AML-193 (cell line): ENCODE data around the gene A1BG.
"Not testable (repeated sequence)": the region's sequence is repeated elsewhere in the genome, so short reads cannot be mapped to it uniquely, and the experiment has no call there.

Experiments
- DNase-seq, 2 experiments: peaks; one replicate each; lab custom pipeline; 2025; lab: John Stamatoyannopoulos, UW

A1BG gene

DNA sequence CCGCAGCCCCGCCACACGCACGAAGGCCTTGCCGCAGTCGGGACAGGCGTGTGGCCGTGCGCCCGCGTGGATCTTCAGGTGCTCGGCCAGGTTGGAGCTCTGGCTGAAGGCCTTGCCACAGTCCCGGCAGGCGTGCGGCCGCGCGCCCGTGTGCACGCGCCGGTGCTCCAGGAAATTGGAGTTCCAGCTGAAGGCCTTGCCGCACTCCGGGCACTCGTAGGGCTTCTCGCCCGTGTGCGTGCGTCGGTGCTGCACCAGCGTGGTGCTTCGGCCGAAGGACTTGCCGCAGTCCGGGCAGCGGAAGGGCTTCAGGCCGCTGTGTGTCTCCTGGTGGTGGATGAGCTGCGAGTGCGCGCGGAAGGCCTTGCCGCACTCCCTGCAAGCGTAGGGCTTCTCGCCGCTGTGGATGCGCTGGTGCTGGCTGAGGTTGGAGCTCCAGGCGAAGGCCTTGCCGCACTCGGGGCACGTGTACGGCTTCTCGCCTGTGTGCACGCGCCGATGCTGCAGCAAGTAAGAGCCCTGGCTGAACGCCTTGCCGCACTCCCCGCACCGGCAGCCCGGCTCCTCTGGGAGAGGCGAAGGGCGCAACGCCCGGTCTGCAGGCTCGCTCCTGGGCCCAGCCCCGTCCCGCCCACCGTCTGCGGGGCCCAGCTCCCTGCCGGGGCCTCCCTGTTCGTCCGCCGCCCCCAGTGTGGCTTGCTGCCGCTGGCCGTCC lies 3.6 kb upstream of the A1BG start:
- DNase-seq, result no peak

DNA sequence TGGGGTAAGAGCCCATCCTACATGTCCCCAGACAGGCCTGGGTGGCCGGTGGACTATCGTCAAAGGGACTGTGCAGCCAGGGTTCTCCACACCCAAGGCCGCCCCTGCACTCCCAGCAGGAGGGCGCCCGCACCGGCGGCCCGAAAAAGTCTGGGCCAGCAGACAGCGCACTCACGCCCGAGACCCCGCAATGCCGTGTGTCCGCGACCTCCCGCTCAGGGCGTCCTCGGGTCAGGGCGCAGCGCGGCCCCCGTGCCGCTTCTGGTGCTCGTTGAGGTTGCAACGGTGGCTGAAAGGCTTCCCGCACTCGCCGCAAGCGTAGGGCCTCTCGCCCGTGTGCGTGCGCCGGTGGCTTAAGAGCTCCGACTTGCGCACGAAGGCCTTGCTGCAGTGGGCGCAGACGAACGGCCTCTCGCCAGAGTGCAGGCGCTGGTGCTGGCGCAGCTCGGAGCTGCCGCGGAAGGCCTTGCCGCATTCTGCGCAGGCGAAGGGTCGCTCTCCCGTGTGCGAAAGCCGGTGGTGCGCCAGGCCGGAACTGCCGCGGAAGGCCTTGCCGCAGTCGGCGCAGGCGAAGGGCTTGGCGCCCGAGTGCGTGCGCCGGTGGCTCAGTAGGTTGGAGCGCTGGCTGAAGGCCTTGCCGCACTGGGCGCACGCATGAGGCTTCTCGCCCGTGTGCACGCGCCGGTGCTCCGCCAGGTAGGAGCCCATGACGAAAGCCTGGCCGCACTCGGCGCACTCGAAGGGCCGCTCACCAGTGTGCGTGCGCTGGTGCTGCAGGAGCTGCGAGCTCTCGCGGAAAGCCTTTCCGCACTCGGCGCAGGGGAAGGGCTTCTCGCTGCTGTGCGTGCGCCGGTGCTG lies 2.8 kb upstream of the A1BG start:
- no peak for DNase-seq

DNA sequence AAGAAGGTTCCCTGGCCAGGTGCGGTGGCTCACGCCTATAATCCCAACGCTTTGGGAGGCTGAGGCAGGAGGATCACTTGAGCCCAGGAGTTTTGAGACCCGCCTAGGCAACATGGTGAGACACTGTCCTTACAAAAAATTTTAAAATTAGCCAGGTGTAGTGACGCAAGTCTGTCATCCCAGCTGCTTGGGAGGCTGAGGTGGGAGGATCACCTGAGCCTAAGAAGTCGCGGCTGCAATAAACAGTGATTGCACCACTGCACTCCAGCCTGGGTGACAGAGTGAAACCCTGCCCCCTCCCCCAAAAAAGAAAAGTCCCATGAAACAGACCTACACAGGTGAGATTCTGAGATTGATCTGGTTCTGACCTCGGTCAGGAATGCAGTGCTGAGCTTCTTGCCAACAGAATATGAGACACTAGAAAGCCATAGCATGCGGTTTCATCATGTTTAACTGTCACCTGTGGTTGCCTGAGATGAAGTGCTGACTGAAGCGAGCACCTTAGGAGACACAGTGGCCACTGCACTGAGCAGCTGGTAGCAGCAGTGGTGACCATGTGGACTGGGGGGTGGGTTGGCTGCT lies 2.0 kb upstream of the A1BG start:
- DNase-seq, result no peak

DNA sequence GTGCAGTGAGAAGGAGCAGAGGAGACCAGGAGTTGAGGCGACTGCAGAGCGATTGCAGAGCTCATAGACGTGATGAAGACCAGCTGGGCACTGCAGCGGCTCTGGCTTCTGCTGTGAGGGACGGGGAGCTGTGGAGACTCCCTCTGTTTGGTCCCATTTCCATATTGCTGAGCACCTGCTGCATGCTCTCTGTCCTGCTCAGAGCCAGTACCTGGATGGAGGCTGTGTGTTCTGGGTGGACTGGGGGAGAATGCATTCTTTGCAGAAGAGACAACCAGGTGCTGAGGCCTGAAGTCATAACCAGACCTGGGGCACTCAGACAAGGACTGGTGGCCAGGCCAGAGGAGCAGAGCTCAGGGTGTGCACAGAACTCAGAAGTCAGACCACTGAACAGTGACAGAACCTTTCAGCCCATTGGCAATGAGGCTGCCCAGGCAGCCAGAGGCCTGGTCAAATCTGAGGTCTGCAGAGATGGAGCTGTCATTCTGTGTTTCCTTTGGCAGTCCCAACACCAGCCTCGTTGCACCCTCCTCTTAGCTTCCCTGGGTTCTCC lies 1.3 kb upstream of the A1BG start:
- DNase-seq, result no peak

DNA sequence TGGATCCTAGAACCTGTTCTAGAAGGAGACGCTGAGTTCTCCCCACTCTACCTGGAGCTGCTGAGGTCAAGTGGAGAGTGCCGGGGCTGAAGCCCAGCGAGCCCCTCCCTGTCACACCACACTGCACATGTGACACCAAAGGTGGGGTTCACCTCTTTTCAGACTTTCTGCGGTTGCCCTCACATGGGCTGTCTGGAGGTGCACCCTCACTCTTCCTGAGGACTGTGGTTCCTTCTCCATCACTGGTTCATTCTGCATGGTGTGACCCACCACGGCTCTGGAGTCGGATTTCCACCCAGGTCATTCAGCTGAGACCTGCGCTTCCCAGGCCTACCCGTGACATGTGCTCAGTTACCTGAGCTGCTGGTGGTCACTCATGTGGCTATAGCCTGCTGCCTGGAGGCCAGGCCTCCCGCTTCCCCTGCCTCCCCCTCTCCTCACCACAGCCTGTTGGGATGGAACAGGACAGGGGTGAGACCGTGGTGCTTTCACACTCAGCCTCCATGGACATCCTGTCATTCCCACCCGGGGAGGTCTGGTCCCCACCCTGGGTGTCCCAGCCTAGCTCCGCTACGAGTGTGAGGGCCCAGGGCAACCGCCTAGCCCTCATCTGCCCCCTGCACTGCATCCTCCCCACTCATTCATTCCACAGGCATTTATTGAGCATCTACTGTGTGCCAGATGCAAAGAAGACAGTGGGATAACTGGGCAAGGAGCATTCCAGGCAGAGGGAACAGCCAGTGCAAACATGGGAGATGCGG lies 605 bp upstream of the A1BG start:
- no peak for DNase-seq

DNA sequence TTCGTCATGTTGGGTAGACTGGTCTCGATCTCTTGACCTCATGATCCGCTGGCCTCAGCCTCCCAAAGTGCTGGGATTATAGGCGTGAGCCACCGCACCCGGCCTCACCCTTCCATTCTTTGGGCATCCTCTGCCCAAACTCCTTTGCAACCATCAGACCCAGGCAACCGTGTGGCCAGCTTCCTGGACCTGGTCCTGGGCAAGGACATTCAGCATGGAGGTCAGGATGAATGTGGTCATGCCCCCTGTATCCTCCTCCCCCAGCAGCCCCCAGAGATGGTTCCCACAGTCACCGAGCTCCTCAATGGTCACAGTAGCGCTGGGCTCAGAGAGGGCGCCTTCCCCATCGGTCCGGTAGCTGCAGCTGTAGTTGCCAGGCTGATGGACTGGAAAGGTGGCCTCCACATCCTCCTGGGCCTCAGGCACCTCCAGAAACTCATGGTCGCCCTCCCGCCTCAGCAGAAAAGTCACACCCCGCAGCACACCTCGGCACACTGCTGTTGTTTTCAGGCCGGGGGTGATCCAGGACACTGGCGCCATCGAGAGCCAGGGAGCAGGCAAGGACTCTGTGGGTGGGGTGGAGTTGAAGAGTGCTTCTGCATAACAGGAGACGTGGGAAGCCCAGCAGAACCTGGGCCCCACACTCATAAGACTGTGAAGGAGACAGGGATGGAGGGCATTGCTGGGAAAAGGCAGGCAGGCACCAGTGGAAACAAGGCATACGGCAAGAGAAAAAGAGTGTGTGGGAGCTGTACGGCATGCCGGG lies 1.1 kb downstream of the A1BG start:
- no peak for DNase-seq

DNA sequence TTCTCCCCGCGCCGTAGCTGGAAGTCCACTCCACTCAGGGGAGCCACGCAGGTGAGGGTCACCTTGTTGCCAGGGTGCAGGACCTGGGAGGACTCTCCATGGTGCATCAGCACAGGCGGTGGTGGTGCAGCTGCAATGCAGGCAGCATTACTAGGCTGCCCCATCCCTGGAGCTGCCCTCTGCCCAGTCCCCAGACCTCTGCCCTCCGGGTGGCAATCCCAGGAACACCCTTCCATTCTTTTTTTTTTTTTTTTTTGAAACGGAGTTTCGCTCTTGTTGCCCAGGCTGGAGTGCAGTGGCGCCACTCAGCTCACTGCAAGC lies 1.8 kb downstream of the A1BG start:
- DNase-seq, result no peak

DNA sequence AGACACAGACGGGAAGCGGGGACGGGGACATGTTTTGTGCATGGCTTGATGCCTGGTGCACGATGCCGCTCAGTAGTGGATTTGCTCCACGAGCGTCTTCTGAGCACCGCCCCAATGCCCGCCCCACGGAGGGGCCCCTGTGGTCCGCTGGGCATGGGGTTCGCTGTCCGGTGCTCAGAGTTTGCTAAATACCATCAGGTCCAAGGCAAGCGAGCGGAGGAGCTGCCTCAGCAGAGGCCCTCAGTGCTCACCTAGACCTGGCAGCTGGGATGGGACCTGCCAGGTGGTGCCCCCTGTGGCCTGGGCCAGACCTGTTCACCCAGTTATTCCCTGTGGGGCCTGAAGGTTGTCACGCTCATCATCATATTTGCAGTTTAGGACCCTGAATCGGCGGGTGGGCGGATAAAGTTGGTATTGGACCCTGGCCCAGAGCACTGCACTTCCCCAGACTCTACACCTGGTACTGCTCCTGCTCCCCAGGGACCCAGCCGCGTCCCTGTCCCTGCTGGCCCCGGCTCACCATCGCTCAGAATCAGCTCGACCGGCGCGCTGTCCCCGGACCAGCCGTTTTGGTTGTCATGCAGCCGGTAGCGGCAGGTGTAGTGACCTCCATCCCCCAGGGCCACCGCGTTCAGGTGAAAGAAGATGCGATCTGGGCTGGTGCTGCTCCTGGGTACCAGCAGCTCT lies 2.3 kb downstream of the A1BG start:
- DNase-seq, result no peak

DNA sequence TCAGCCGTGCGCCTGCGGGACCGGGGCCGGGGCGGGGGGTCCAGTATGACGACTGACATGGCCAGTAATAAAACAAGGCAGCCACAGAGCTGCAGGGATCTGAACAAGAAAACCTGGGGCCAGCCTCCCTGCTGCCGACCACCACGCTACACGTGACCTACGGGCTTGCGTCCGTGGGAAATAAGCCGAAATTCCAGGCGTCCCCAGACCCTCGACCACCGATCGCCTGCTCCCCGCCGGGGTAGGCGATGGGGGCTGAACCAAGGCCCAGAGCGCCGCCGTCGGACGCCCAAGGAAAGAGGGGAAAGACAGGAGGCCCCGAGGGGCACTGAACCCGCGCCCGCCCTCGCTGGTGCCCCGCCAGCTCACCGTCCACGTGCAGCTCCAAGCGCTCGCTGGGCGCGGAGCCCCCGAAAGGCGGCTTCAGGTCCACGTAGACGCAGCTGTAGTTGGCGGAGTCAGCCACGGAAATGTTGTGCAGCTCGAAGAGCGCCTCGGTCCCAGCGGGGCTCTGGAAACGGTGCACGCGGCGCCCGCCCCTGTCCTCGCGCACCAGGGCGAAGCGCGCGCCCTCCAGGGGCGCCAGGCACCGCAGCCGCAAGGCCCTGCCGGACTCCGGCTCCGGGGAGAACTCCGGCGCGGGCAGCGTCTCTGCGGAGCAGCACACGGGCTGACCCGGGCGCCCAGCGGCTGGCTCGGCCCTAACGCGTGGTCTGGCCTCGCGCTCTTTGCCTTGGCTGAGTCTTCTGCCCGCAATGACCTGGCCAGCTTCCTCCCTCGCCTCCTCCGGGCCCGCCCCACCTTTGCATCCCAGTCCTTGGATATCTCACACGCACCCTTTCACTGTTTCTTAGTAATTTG lies 3.1 kb downstream of the A1BG start:
- no peak for DNase-seq

DNA sequence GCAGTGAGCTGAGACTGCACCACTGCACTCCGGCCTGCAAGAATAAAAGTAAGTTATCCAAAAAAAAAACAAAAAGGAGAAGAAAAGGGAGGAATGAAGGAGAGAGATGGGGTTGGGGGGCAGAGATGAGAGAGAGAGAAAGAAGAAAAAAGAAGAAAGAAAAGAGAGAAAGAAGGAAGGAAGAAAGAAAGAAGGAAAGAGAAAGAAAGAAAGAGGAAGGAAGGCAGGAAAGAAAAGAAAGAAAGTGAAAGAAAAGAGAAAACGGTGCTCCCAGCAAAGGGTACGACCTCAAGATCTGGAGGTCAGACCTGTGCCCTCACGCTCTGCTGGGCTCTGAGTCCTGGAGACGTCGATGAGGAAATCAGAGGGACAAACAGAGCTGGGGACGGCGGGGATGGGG lies 3.7 kb downstream of the A1BG start:
- no peak for DNase-seq

DNA sequence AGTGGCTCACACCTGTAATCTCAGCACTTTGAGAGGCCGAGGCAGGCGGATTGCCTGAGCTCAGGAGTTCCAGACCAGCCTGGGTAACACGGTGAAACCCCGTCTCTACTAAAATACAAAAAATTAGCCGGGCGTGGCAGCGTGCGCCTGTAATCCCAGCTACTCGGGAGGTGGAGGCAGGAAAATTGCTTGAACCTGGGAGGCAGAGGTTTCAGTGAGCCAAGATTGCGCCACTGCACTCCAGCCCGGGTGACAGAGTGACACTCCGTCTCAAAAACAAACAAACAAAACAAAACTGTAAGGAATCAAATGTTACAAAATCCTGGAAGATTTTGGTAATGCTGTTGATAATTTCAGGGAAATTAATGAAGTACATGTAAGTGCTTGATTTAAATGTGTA lies 5.2 kb downstream of the A1BG start:
- DNase-seq, result not testable (repeated sequence)

DNA sequence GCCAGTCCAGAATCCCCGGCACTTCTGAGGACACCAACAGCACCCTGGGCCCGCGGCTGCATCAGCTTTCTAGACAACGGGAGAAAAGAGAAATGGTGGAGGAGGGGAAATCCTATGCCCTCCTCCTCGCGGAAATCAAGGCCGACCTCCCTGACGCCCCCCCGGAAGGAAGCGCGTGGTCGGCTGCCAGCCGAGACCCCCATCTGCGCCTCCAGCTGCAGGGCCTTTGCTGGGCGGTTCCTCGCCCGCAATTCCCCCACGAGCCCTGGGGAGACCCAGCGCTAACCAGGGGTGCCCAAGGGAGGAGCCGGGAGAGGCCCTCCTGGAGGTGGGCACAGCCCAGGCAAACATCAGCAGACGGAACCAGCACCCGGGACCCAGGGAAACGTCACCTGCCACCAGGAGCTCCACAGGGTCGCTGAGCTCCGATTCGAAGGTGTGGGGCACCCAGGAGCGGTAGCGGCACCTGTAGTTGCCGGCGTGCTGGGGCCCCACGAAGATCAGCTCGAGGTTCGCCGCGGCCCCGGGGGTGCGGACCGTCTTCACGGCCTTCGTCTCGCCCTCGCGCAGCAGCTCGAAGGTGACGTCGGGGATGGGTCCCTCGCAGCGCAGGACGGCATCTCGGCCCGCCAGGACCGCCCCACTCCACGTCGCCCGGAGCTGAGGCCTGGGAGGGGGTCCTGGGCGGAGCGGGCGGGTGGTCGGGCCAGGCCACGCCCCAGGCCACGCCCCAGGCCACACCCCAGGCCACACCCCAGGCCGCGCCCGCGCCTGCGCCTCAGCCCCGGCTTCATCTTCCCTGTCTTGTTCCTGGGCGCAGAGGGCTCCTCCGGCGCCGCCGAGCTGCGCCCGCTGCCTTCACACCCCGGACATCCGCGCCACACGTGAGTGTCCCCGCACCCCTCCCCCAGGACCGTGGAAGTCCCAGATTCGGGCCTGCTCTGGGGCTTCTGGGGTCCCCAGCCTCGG lies 6.0 kb downstream of the A1BG start:
- DNase-seq, result peak; percentile 21 to 27

DNA sequence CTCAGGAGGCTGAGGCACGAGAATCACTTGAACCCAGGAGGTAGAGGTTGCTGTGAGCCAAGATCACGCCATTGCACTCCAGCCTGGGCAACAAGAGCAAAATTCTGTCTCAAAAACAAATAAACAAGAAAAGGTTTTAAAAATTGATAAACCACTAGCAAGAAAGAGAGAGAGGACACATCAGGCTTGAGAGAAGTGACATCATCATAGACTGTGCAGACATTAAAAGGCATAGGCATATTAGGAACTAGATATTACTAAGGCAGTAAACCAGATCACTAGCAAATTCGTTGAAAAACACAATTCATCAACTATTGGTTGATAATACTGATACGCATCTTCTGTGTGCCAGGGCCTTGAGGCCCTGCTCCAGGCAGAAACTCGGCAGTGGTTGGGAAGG lies 7.7 kb downstream of the A1BG start:
- DNase-seq, result no peak

DNA sequence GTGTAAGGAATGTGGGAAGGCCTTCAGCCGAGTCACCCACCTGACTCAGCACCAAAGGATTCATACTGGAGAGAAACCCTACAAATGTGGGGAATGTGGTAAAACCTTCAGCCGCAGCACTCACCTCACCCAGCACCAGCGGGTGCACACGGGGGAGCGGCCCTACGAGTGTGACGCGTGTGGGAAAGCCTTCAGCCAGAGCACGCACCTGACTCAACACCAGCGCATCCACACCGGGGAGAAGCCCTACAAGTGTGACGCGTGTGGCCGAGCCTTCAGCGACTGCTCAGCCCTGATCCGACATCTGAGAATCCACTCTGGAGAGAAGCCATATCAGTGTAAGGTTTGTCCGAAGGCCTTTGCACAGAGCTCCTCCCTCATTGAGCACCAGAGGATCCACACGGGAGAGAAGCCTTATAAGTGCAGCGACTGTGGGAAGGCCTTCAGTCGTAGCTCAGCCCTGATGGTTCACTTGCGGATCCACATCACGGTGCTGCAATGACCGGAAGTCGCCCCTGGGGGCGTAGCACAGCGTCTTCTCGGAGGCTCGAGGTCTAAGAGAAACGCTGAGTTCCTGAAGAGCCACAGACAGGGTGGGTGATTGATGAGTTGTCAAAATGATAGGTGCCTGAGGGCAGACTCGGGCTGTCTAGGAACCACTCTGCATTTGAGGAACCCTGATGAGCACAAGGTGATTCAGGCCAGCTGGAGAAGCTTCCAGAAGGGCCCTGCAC lies 14.3 kb downstream of the A1BG start:
- DNase-seq, result no peak

DNA sequence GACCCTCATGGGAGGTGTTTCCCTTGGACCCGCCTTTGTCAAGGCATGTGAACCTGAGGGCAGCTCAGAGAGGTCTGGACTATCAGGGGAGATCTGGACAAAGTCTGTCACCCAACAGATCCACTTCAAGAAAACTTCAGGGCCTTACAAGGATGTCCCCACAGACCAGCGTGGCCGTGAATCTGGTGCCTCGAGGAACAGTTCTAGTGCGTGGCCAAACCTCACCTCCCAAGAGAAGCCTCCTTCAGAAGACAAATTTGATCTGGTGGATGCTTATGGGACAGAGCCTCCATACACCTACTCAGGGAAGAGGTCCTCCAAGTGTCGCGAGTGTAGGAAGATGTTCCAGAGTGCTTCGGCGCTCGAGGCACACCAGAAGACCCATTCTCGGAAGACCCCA lies 15.0 kb downstream of the A1BG start:
- DNase-seq, result no peak

DNA sequence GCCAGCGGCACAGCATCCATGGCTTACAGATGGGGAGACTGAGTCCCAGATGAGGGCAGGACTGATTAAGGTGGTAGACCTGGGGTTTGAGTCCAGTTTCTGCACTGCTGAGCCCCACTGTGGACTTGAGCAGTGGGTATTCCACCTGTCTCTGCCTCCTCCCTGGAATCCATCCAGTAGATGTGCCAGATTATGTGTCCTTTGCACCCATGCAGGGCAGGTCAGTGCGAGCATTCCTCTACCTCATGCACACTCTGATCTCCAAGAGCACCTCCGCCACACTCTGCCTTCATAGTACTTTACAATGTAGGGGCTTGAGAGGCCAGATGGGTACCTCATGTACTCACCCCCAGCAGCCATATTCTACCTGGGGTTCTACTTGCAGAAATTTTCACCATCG lies 16.5 kb downstream of the A1BG start:
- no peak for DNase-seq

DNA sequence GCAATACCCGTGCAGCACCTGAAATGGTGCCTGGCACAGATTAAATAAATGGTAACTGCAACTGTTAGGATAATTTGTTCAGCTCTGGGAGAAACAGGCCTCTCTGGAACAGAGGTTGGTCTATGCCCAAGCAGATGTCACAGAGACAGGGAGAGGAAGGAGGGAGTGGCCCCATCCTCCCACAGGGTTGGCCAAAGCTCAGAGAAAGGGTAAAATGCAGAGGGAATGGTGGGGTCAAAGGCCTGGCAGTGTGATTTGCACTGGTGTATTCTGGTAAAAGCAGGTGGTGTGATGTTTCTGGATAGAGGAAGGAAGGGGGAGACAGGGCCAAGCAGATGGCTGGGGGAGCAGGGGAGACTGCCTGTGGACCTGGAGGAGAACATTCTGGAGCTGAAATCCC lies 17.1 kb downstream of the A1BG start:
- no peak for DNase-seq

DNA sequence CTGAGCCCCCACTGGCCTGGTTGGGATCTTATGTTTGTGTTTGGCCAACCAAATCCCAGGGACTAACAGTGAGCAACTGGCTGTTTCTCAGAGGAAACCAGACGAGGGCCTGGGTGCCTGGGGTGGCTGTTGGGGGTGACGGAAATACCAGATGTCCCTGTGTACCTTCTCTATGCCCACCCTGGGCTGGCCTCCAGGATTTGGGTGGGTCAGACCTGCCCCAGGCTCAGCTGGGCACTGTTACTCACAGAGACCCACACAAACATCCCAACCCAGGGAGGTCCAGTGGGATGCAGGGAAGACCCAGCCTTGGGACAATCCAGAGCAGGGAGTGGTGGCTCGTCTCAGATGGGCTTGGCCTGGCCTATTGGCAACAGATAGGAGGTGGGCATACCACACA lies 17.7 kb downstream of the A1BG start:
- no peak for DNase-seq
